ENCODE results near the gene LRRFIP1.

The LRRFIP1 gene

GRCh38 chr2:237699870-237700511 is 72.6 kb downstream of the LRRFIP1 start:
- Histone ChIP-seq H3K27me3 (ENCODE audit: insufficient read depth, low read depth, severe bottlenecking) (no peaks in the 10 kb centered on the region), H3K36me3 (no peaks in the 10 kb centered on the region), H3K9me3 (ENCODE audit: severe bottlenecking) (no peaks in the 10 kb centered on the region), H3K27ac (no peak overlapping the region), H3K4me3 (ENCODE audit: low read depth, low read length) (no peak overlapping the region)
- no peak for DNase-seq
- TF ChIP-seq CTCF (IDR thresholded peaks at IDR 0.05; ENCODE audit: low read depth, low read length), result no peak

GRCh38 chr2:237700512-237701032 is 73.2 kb downstream of the LRRFIP1 start:
- Histone ChIP-seq H3K9me3 (ENCODE audit: severe bottlenecking) (no peaks in the 10 kb centered on the region), H3K36me3 (no peaks in the 10 kb centered on the region), H3K27ac (no peak overlapping the region), H3K4me3 (ENCODE audit: low read depth, low read length) (no peak overlapping the region), H3K27me3 (ENCODE audit: insufficient read depth, low read depth, severe bottlenecking) (no peaks in the 10 kb centered on the region)
- no peak for TF ChIP-seq CTCF (IDR thresholded peaks at IDR 0.05; ENCODE audit: low read depth, low read length)
- no peak for DNase-seq

- Histone ChIP-seq H3K4me3 (ENCODE audit: low read depth, low read length) (no peak overlapping the region), H3K9me3 (ENCODE audit: severe bottlenecking) (no peaks in the 10 kb centered on the region), H3K36me3 (no peaks in the 10 kb centered on the region), H3K27ac (no peak overlapping the region), H3K27me3 (ENCODE audit: insufficient read depth, low read depth, severe bottlenecking) (no peaks in the 10 kb centered on the region)
- no peak for DNase-seq
- no peak for TF ChIP-seq CTCF (IDR thresholded peaks at IDR 0.05; ENCODE audit: low read depth, low read length)
Measured at GRCh38 chr2:237701033-237701858, 73.9 kb downstream of the LRRFIP1 start.

- TF ChIP-seq CTCF (IDR thresholded peaks at IDR 0.05; ENCODE audit: low read depth, low read length), result no peak
- Histone ChIP-seq H3K27ac (no peak overlapping the region), H3K36me3 (no peaks in the 10 kb centered on the region), H3K27me3 (ENCODE audit: insufficient read depth, low read depth, severe bottlenecking) (no peaks in the 10 kb centered on the region), H3K9me3 (ENCODE audit: severe bottlenecking) (no peaks in the 10 kb centered on the region), H3K4me3 (ENCODE audit: low read depth, low read length) (no peak overlapping the region)
- DNase-seq, result no peak
Measured at GRCh38 chr2:237701859-237702390, 74.5 kb downstream of the LRRFIP1 start.

GRCh38 chr2:237702441-237703391 is 75.3 kb downstream of the LRRFIP1 start:
- no peaks in the 10 kb centered on the region for H3K27me3 ChIP-seq (ENCODE audit: insufficient read depth, low read depth, severe bottlenecking)
- no peak for TF ChIP-seq CTCF (IDR thresholded peaks at IDR 0.05; ENCODE audit: low read depth, low read length)
- no peak overlapping the region for H3K4me3 ChIP-seq (ENCODE audit: low read depth, low read length)
- H3K9me3 ChIP-seq (ENCODE audit: severe bottlenecking), result no peaks in the 10 kb centered on the region
- H3K36me3 ChIP-seq, result no peaks in the 10 kb centered on the region
- DNase-seq, result no peak
- no peak overlapping the region for H3K27ac ChIP-seq

Data from WERI-Rb-1 (cell line).